Gastroesophageal sphincter (tissue), 3 donors: ENCODE results near the gene SNCB.

Experiments
- CTCF ChIP-seq, 4 experiments: fragments of 200-600 bp in 2 of 4; fragments of 450-650 bp in 2 of 4; sonication (generic) in 1 of 4; IDR thresholded peaks; one replicate each; pipeline ENCODE4 v1.5.1; 2017 to 2019; ENCODE audit warnings: antibody characterized with exemption in 4 of 4, mild to moderate bottlenecking in 2 of 4, moderate library complexity in 2 of 4
- EP300 ChIP-seq: sonication (generic); formaldehyde crosslinking; IDR thresholded peaks from one replicate; pipeline ENCODE4 v1.6.1; 2017; ENCODE audit warnings: antibody characterized with exemption, mild to moderate bottlenecking
- POLR2A ChIP-seq, 2 donors: fragments of 450-650 bp; IDR thresholded peaks; one replicate each; pipeline ENCODE4 v1.6.1; 2017; ENCODE audit warnings: antibody characterized with exemption in 2 of 2, mild to moderate bottlenecking in 2 of 2, moderate library complexity in 1 of 2
- POLR2AphosphoS5 ChIP-seq: sonication (generic); formaldehyde crosslinking; IDR thresholded peaks from one replicate; pipeline ENCODE4 v1.6.1; 2017; ENCODE audit warnings: antibody characterized with exemption

DNA sequence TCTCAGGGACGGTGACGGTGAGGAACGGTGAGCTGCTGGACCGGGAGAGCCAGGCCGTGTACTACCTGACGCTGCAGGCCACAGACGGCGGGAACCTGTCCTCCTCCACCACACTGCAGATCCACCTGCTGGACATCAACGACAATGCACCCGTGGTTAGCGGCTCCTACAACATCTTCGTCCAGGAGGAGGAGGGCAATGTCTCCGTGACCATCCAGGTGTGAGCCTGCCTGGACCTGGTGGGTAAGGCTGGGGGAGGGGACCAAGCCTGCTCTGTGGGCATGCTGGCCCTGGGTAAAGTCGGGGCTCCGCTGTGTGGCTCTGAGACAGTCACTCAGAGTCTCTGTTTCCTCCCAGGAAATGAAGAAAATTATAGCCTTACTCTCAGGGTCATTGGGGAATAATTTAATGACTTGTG is 51.9 kb downstream of the SNCB start:
- TF ChIP-seq CTCF (IDR thresholded peaks at IDR 0.05), result peak in 3 of 4 experiments; percentile 38 to 55 (median 55)
- no peak for TF ChIP-seq EP300
- no peak for TF ChIP-seq POLR2A (IDR thresholded peaks at IDR 0.05)
- no peak for TF ChIP-seq POLR2AphosphoS5
